Fibroblast of the aortic adventitia (primary cell): Measurements from ENCODE around the gene GRAMD1A. TPM values are rescaled to one million over a fixed set of nuclear protein-coding genes. Genes with fewer than 3 reads are reported as not detected.
"Not testable (repeated sequence)": the region's sequence is repeated elsewhere in the genome, so short reads cannot be mapped to it uniquely, and the experiment has no call there.

ENCODE experiments used
- DNase-seq: peaks from one replicate; pipeline ENCODE4 v3.0.0-alpha.2; 2010; ENCODE audit warnings: low read depth
- H3K4me3 ChIP-seq: 2 replicates; pipeline ENCODE4 v1.5.1; 2011; ENCODE audit warnings: low read depth, mild to moderate bottlenecking, control low read depth, low read length, moderate library complexity
- CTCF ChIP-seq: IDR thresholded peaks from 2 replicates; pipeline ENCODE4 v1.5.1; 2011; ENCODE audit warnings: mild to moderate bottlenecking, low read length, control low read depth, inconsistent platforms; ENCODE audit not compliant: insufficient read depth
- total RNA-seq: library from RNA; depleted of rRNA; stranded (reverse); fragments of >200 nt; gene quantifications from 2 replicates; pipeline ENCODE4 v1.2.3, GENCODE V29; 2012; ENCODE audit warnings: low replicate concordance

The GRAMD1A gene
- total RNA-seq, 1 donor, result 25.1 TPM

- no peak for DNase-seq
- no peak overlapping the region for H3K4me3 ChIP-seq
- TF ChIP-seq CTCF, result peak; percentile 22
Measured at GRCh38 chr19:35045667-35046300, 45.7 kb downstream of the GRAMD1A start.

- DNase-seq, result no peak
- no peak for TF ChIP-seq CTCF
- no peak overlapping the region for H3K4me3 ChIP-seq
Measured at GRCh38 chr19:35046461-35046860, 46.3 kb downstream of the GRAMD1A start.

- DNase-seq, result no peak
- no peak for TF ChIP-seq CTCF
- H3K4me3 ChIP-seq, result no peak overlapping the region
Measured at GRCh38 chr19:35048911-35049411, 48.8 kb downstream of the GRAMD1A start.

- DNase-seq, result no peak
- H3K4me3 ChIP-seq, result no peak overlapping the region
- no peak for TF ChIP-seq CTCF
Measured at GRCh38 chr19:35049456-35049855, 49.3 kb downstream of the GRAMD1A start.

- H3K4me3 ChIP-seq, DNase-seq: not testable (repeated sequence)
Measured at GRCh38 chr19:35050662-35051061, 50.5 kb downstream of the GRAMD1A start.

- H3K4me3 ChIP-seq, DNase-seq: not testable (repeated sequence)
Measured at GRCh38 chr19:35051268-35051667, 51.1 kb downstream of the GRAMD1A start.

GRCh38 chr19:35051796-35052195 lies 51.7 kb downstream of the GRAMD1A start:
- no peak overlapping the region for H3K4me3 ChIP-seq
- no peak for TF ChIP-seq CTCF
- DNase-seq, result no peak

GRCh38 chr19:35052599-35053190 lies 52.6 kb downstream of the GRAMD1A start:
- H3K4me3 ChIP-seq, result no peak overlapping the region
- TF ChIP-seq CTCF, result no peak
- no peak for DNase-seq
